Panc1 (cell line): ENCODE measurements around the gene TTLL4. TPM values are rescaled to one million over a fixed set of nuclear protein-coding genes. Genes with fewer than 3 reads are reported as not detected.

ENCODE experiments used
- ATAC-seq: fragments of 200-7000 bp; cut with Tn5 transposase; 2 replicates; pipeline ENCODE4 v1.9.1; 2020; ENCODE audit warnings: mild to moderate bottlenecking, moderate library complexity
- BruUV-seq: library from RNA; stranded (reverse); fragments of 400-500 nt; replicated peaks from 2 replicates; lab custom pipeline; 2021; lab: Mats Ljungman, UMichigan
- CTCF ChIA-PET: fragments of 300-600 bp; sonication (Branson Sonifier 250); formaldehyde crosslinking; loops from one replicate; lab custom pipeline; 2022; ENCODE audit warnings: antibody characterized with exemption; lab: Charles Lee
- POLR2A ChIA-PET: fragments of 300-600 bp; sonication (Branson Sonifier 250); formaldehyde crosslinking; loops from one replicate; lab custom pipeline; 2022; ENCODE audit warnings: antibody characterized with exemption; lab: Charles Lee
- DNase-seq: peaks from one replicate; pipeline ENCODE4 v3.0.0-alpha.2; 2010; ENCODE audit warnings: low read depth, low spot score
- H3K27ac ChIP-seq: 2 replicates; pipeline ENCODE4 v1.5.1; 2011; ENCODE audit warnings: mild to moderate bottlenecking, low read length, inconsistent platforms
- H3K27me3 ChIP-seq: fragments of 200-500 bp; sonication (Bioruptor generic); 2 replicates; pipeline ENCODE4 v1.6.0; 2014; ENCODE audit warnings: low read length, inconsistent platforms; ENCODE audit not compliant: control insufficient read depth, insufficient read depth
- H3K36me3 ChIP-seq: fragments of 200-500 bp; sonication (Bioruptor generic); 2 replicates; pipeline ENCODE4 v1.5.1; 2014; ENCODE audit warnings: inconsistent platforms, mild to moderate bottlenecking, low read length, moderate library complexity; ENCODE audit not compliant: control insufficient read depth, insufficient read depth
- H3K4me1 ChIP-seq: 2 replicates; pipeline ENCODE4 v1.5.1; 2011; ENCODE audit warnings: inconsistent platforms, mild to moderate bottlenecking, low read length, moderate library complexity; ENCODE audit not compliant: control insufficient read depth, insufficient read depth
- H3K4me3 ChIP-seq, 2 experiments: 2 replicates each; pipeline ENCODE4 v1.5.1; 2011 to 2012; ENCODE audit warnings: low read depth in 2 of 2, low read length in 2 of 2, mild to moderate bottlenecking in 2 of 2, inconsistent platforms in 1 of 2, moderate library complexity in 1 of 2
- H3K9me3 ChIP-seq: fragments of 200-500 bp; sonication (Bioruptor generic); 2 replicates; pipeline ENCODE4 v1.5.1; 2014; ENCODE audit warnings: low read depth, mild to moderate bottlenecking, inconsistent platforms, low read length, moderate library complexity; ENCODE audit not compliant: control insufficient read depth, insufficient read depth
- CTCF ChIP-seq: fragments of 450-650 bp; IDR thresholded peaks from 2 replicates; pipeline ENCODE4 v1.5.1; 2017; ENCODE audit warnings: mild to moderate bottlenecking
- POLR2AphosphoS5 ChIP-seq: IDR thresholded peaks from 2 replicates; pipeline ENCODE4 v1.6.1; 2012; ENCODE audit warnings: mild to moderate bottlenecking, low read depth, low read length, moderate library complexity
- REST ChIP-seq, 2 experiments: IDR thresholded peaks; 2 replicates each; pipeline ENCODE4 v1.6.1; 2011 to 2012; ENCODE audit warnings: low read depth in 2 of 2, control low read depth in 1 of 2, low read length in 1 of 2, mild to moderate bottlenecking in 1 of 2, moderate library complexity in 1 of 2; ENCODE audit not compliant: insufficient read depth in 1 of 2
- SIN3A ChIP-seq: IDR thresholded peaks from 2 replicates; pipeline ENCODE4 v1.6.1; 2012; ENCODE audit warnings: low read depth, mild to moderate bottlenecking, low read length, moderate library complexity, borderline replicate concordance; ENCODE audit not compliant: insufficient read depth
- TCF7L2 ChIP-seq: IDR thresholded peaks from 2 replicates; pipeline ENCODE4 v1.6.1; 2011; ENCODE audit warnings: mild to moderate bottlenecking, low read depth, low read length, inconsistent platforms
- in situ Hi-C: cut with HindIII; loops from 2 replicates; pipeline ENCODE4 v1.10.0; 2016; ENCODE audit warnings: low sequenced_read_pairs, low pct_unique_long_range_greater_than_20kb
- intact Hi-C: fragments of 100-400 bp; cut with micrococcal nuclease; formaldehyde crosslinking; loops from one replicate; pipeline ENCODE4 v1.10.0; 2022; ENCODE audit not compliant: unreplicated experiment
- total RNA-seq: library from RNA; stranded (reverse); gene quantifications from one replicate; pipeline ENCODE4 v1.2.1, GENCODE V29; 2021; ENCODE audit not compliant: unreplicated experiment

Gene TTLL4
- total RNA-seq, 1 experiment from 2014 or later: 45.6 TPM

- DNase-seq (no peak), ATAC-seq (no peak)
- Histone ChIP-seq H3K36me3 (no peaks in the 10 kb centered on the region), H3K4me1 (peaks cover 4% of the 10 kb centered on the region; the same call in 1 of the 2 replicates), H3K9me3 (no peaks in the 10 kb centered on the region), H3K27me3 (no peaks in the 10 kb centered on the region), H3K27ac (no peak overlapping the region), H3K4me3 (no peak overlapping the region)
- intact Hi-C loops (no loop called here), in situ Hi-C loops (no loop called here)
- ChIA-PET POLR2A (no interaction called here), CTCF (no interaction called here)
- TF ChIP-seq POLR2AphosphoS5 (no peak), CTCF (no peak), SIN3A (no peak), REST (IDR thresholded peaks at IDR 0.05; ENCODE audit: insufficient read depth in 1 of 2, low read depth in 2 of 2, low read length in 1 of 2) (no peak), TCF7L2 (no peak)
- BruUV-seq: no TSS peak
These were observed 94.2 kb downstream of the TTLL4 start for GRCh38 chr2:218804817-218805216.

Other genes starting within 250 kb of the TTLL4 start
- 19.2 TPM for gene USP37, start 142.5 kb upstream of the TTLL4 start, total RNA-seq
- 73.0 TPM for gene CNOT9, start 142.0 kb upstream of the TTLL4 start, total RNA-seq
- gene PLCD4, start 102.9 kb upstream of the TTLL4 start, total RNA-seq: 12.9 TPM
- 31.3 TPM for gene ZNF142, start 51.2 kb upstream of the TTLL4 start, total RNA-seq
- 42.0 TPM for gene BCS1L, start 51.2 kb upstream of the TTLL4 start, total RNA-seq
- gene RNF25, start 38.8 kb upstream of the TTLL4 start, total RNA-seq: 40.4 TPM
- 48.6 TPM for gene STK36, start 38.7 kb upstream of the TTLL4 start, total RNA-seq
- gene CYP27A1, start 71.3 kb downstream of the TTLL4 start, total RNA-seq: 7.7 TPM
- not detected for gene PRKAG3, start 121.0 kb downstream of the TTLL4 start, total RNA-seq
- gene WNT6, start 149.0 kb downstream of the TTLL4 start, total RNA-seq: 8.1 TPM
- 9.2 TPM for gene WNT10A, start 170.0 kb downstream of the TTLL4 start, total RNA-seq
- 1.3 TPM for gene CDK5R2, start 248.8 kb downstream of the TTLL4 start, total RNA-seq